HepG2 (cell line): ENCODE measurements around the gene RAB3B. TPM values are rescaled to one million over a fixed set of nuclear protein-coding genes. Genes with fewer than 3 reads are reported as not detected.

Experiments
- ARNT2 ChIP-seq: sonication (generic); formaldehyde crosslinking; IDR thresholded peaks from 2 replicates; pipeline ENCODE4 v1.8.0; 2022; ENCODE audit warnings: mild to moderate bottlenecking, low read depth, missing genetic modification reagents, moderate library complexity
- CENPBD1 ChIP-seq: sonication (generic); formaldehyde crosslinking; IDR thresholded peaks from 2 replicates; pipeline ENCODE4 v1.8.0; 2022; ENCODE audit warnings: missing genetic modification reagents, low read depth, mild to moderate bottlenecking, borderline replicate concordance
- DNMT3B ChIP-seq: conservative IDR thresholded peaks from 2 replicates; pipeline ENCODE4 v1.6.1; 2016; ENCODE audit warnings: missing biosample characterization, control low read depth
- HNF1A ChIP-seq, 2 experiments: sonication (generic) in 1 of 2; formaldehyde crosslinking in 1 of 2; IDR thresholded peaks; 2 replicates each; pipeline versions ENCODE4 v1.4.0 to v1.6.1; 2016 to 2020; ENCODE audit warnings: borderline replicate concordance in 1 of 2, low read depth in 1 of 2, mild to moderate bottlenecking in 1 of 2, missing genetic modification reagents in 1 of 2
- JUNB ChIP-seq: sonication (generic); formaldehyde crosslinking; IDR thresholded peaks from 2 replicates; pipeline ENCODE4 v1.8.0; 2022; ENCODE audit warnings: missing genetic modification reagents, mild to moderate bottlenecking, borderline replicate concordance
- MAZ ChIP-seq, 2 experiments: sonication (generic) in 1 of 2; formaldehyde crosslinking in 1 of 2; IDR thresholded peaks; 2 replicates each; pipeline versions ENCODE4 v1.5.0 to v1.6.1; 2012 to 2020; ENCODE audit warnings: low read depth in 2 of 2, mild to moderate bottlenecking in 2 of 2, borderline replicate concordance in 1 of 2, improper control_type of control experiment in 1 of 2, low read length in 1 of 2, missing genetic modification reagents in 1 of 2, moderate library complexity in 1 of 2
- RFXAP ChIP-seq: sonication (generic); formaldehyde crosslinking; IDR thresholded peaks from 2 replicates; pipeline ENCODE4 v1.4.0; 2020; ENCODE audit warnings: missing genetic modification reagents, borderline replicate concordance
- RXRB ChIP-seq: IDR thresholded peaks from 2 replicates; pipeline ENCODE4 v1.6.1; 2016; ENCODE audit warnings: borderline replicate concordance, missing genetic modification reagents, missing compliant biosample characterization
- SMARCE1 ChIP-seq: fragments of 450-650 bp; IDR thresholded peaks from 2 replicates; pipeline ENCODE4 v1.6.1; 2017; ENCODE audit warnings: borderline replicate concordance
- ZBTB46 ChIP-seq: sonication (generic); formaldehyde crosslinking; IDR thresholded peaks from 2 replicates; pipeline ENCODE4 v1.4.0; 2020; ENCODE audit warnings: mild to moderate bottlenecking, missing genetic modification reagents, borderline replicate concordance
- ZNF280D ChIP-seq: sonication (generic); formaldehyde crosslinking; IDR thresholded peaks from 2 replicates; pipeline ENCODE4 v1.5.1; 2020; ENCODE audit warnings: mild to moderate bottlenecking, missing genetic modification reagents
- ZNF34 ChIP-seq: sonication (generic); formaldehyde crosslinking; IDR thresholded peaks from 2 replicates; pipeline ENCODE4 v1.4.0; 2020; ENCODE audit warnings: mild to moderate bottlenecking, missing genetic modification reagents, borderline replicate concordance
- ZNF460 ChIP-seq: sonication (generic); formaldehyde crosslinking; IDR thresholded peaks from 2 replicates; pipeline ENCODE4 v1.5.1; 2020; ENCODE audit warnings: missing genetic modification reagents, mild to moderate bottlenecking, borderline replicate concordance
- polyA plus RNA-seq, 8 experiments: library from polyadenylated mRNA; depleted of rRNA in 3 of 8; stranded (reverse) in 7 of 8; unstranded in 1 of 8; fragments of >200 nt; fragmentation: Illumina TruSeq in 4 of 8; extraction: Trizol in 4 of 8; gene quantifications; 2 replicates each; pipeline versions ENCODE4 v1.2.1 to v1.2.3, GENCODE V29; 2011 to 2016; ENCODE audit warnings: low read depth in 4 of 8, missing spikeins in 1 of 8, mixed read lengths in 1 of 8; ENCODE audit not compliant: insufficient read depth in 1 of 8
- total RNA-seq, 5 experiments: library from RNA; depleted of rRNA; stranded (reverse); fragments of >200 nt; fragmentation: Illumina TruSeq; extraction: Trizol; gene quantifications; 2 replicates each; pipeline ENCODE4 v1.2.3, GENCODE V29; 2016; ENCODE audit warnings: low read depth in 1 of 5

Gene RAB3B
- total and polyA plus RNA-seq, 2 of the 13 experiments (the other 11 are each of a cell fraction or from before 2014, with no cell fraction given), result 1.0 to 1.2 TPM

DNA sequence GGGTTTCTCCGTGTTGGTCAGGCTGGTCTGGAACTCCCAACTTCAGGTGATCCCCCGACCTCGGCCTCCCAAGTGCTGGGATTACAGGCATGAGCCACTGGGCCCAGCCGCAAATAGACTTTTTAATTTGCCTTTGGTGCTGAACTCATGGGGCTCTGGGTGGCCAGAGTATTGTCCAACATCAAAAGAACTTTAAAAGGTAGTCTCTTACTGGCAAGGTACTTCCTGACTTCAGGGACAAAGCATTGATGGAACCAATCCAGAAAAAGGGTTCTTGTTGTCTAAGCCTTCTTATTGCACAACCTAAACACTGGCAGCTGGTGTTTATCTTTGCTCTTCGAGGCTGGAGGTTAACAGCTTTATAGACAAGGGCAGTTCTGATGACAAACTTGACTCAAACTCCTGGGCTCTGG is 46.9 kb upstream of the RAB3B start (continued):
- TF ChIP-seq MAZ (IDR thresholded peaks at IDR 0.05; ENCODE audit: borderline replicate concordance, low read depth, low read length) (no peak), MAZ (CRISPR knock-in tag; IDR thresholded peaks at IDR 0.05; ENCODE audit: low read depth) (peak; percentile 50), SMARCE1 (no peak), ZNF460 (CRISPR knock-in tag) (peak; percentile 10; the same call in 1 of the 2 replicates), JUNB (CRISPR knock-in tag) (no peak), RXRB (CRISPR knock-in tag) (peak; percentile 96), HNF1A (IDR thresholded peaks at IDR 0.05; ENCODE audit: low read depth) (peak; percentile 79), HNF1A (CRISPR knock-in tag; IDR thresholded peaks at IDR 0.05; ENCODE audit: borderline replicate concordance) (peak; percentile 90; the same call in 1 of the 2 replicates), RFXAP (peak; percentile 82; the same call in 1 of the 2 replicates), ARNT2 (peak; percentile 49; the same call in 1 of the 2 replicates), CENPBD1 (CRISPR knock-in tag) (no peak), DNMT3B (CRISPR knock-in tag) (no peak; the same call in 1 of the 2 replicates), ZBTB46 (CRISPR knock-in tag) (no peak), ZNF280D (CRISPR knock-in tag) (no peak), ZNF34 (peak; percentile 85; the same call in 1 of the 2 replicates)
